Measurements from ENCODE around the gene NUBPL.

- TF ChIP-seq CTCF (IDR thresholded peaks at IDR 0.05) (no peak), ZFX (IDR thresholded peaks at IDR 0.05; ENCODE audit: borderline replicate concordance) (no peak)
Measured at GRCh38 chr14:31787377-31787776, 226.2 kb downstream of the NUBPL start.

All from 22Rv1 (cell line).